Coronary artery (tissue), 2 donors: ENCODE measurements around the gene FAM171A2.
"Not testable (repeated sequence)": the region's sequence is repeated elsewhere in the genome, so short reads cannot be mapped to it uniquely, and the experiment has no call there.

Experiments used
- DNase-seq: peaks from one replicate; pipeline ENCODE4 v3.0.0-alpha.2; 2017; ENCODE audit warnings: low spot score
- H3K27ac ChIP-seq, 2 donors: fragments of 200-600 bp; sonication (generic); one replicate each; pipeline ENCODE4 v1.5.1; 2016 to 2019
- H3K4me3 ChIP-seq: fragments of 200-600 bp; sonication (generic); 2 replicates; pipeline ENCODE4 v1.5.1; 2016; ENCODE audit warnings: mild to moderate bottlenecking, moderate library complexity
- TF ChIP-seq, protein P1 (sequence below): fragments of 200-600 bp; sonication (generic); IDR thresholded peaks from one replicate; pipeline ENCODE4 v1.5.1; 2019; ENCODE audit warnings: antibody characterized with exemption

FAM171A2 gene

DNA sequence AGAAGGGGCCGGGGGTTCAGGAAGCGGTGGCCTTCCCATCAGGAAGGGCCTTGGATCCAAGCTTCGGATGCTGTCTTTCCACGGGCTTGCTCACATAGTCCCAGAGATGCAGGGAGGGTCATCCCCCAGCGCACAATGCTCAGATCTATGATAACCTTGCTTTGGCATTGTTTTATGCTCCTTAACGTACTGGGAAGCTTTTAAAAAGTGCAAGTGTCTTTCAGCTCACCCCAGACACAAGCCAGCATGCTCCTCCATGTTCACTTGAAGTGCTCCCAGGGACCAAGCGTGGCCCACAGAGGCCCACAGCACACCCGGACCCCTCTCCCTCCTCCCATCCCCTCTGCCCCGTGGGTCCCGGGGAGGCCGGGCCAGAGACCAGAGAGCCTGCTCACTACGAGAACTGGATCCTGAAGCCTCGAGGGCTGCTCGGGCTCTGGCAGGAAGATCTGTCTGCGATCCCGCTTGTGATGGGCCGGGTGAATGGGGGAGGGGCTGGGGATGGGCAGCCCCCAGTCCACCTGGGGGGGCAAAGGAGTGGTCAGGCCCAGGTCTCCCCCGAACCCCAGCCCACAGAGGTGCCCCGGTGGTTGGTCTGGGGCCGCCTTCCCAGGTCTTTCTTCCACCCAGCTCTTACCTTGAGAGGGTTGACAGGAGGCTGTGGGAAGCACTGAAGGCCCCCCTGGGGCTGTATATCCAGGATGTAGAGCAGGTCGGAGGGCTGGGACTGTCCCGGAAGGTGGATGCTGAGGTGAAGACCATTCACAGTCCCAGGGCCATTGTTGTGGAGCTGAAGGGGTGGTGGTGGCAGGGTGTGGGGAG, 11.8 kb upstream of the FAM171A2 start:
- no peak for DNase-seq
- Histone ChIP-seq H3K4me3 (no peak overlapping the region), H3K27ac (no peak overlapping the region)
- TF ChIP-seq, protein P1, sequence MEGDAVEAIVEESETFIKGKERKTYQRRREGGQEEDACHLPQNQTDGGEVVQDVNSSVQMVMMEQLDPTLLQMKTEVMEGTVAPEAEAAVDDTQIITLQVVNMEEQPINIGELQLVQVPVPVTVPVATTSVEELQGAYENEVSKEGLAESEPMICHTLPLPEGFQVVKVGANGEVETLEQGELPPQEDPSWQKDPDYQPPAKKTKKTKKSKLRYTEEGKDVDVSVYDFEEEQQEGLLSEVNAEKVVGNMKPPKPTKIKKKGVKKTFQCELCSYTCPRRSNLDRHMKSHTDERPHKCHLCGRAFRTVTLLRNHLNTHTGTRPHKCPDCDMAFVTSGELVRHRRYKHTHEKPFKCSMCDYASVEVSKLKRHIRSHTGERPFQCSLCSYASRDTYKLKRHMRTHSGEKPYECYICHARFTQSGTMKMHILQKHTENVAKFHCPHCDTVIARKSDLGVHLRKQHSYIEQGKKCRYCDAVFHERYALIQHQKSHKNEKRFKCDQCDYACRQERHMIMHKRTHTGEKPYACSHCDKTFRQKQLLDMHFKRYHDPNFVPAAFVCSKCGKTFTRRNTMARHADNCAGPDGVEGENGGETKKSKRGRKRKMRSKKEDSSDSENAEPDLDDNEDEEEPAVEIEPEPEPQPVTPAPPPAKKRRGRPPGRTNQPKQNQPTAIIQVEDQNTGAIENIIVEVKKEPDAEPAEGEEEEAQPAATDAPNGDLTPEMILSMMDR: no peak

GRCh38 chr17:44374306-44375195, 10.9 kb upstream of the FAM171A2 start:
- TF ChIP-seq, protein P1: no peak
- no peak overlapping the region for H3K4me3 ChIP-seq
- no peak for DNase-seq
- H3K27ac ChIP-seq: no peak overlapping the region

GRCh38 chr17:44372036-44372435, 8.4 kb upstream of the FAM171A2 start:
- TF ChIP-seq, protein P1: no peak
- Histone ChIP-seq H3K27ac (no peak overlapping the region), H3K4me3 (no peak overlapping the region)
- DNase-seq: no peak

GRCh38 chr17:44369414-44370023, 5.9 kb upstream of the FAM171A2 start:
- DNase-seq, H3K4me3 ChIP-seq, H3K27ac ChIP-seq: not testable (repeated sequence)

DNA sequence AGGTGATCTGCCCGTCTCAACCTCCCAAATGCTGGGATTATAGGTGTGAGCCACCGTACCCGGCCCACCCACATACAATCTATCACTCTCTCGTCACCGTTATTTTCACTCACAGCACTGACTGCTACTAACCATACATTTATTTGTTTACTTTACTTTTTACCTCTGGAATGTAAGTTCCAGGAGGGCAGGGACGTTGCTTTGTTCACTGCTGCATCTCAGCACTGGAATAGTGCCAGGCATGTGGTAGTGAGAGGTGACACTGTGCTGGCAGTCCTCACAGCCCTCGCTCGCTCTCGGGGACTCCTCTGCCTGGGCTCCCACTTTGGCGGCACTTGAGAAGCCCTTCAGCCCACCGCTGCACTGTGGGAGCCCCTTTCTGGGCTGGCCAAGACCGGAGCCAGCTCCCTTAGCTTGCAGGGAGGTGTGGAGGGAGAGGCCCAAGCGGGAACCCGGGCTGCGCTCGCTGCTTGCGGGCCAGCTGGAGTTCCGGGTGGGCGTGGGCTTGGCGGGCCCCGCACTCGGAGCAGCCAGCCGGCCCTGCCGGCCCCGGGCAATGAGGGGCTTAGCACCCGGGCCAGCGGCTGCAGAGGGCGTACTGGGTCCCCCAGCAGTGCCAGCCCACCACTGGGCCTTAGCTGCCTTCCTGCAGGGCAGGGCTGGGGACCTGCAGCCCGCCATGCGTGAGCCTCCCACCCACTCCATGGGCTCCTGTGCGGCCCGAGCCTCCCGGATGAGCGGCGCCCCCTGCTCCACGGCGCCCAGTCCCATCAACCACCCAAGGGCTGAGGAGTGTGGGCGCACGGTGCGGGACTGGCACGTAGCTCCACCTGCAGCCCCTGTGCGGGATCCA, 5.0 kb upstream of the FAM171A2 start:
- H3K27ac ChIP-seq, DNase-seq, H3K4me3 ChIP-seq: not testable (repeated sequence)

GRCh38 chr17:44367231-44367979, 3.8 kb upstream of the FAM171A2 start:
- TF ChIP-seq, protein P1: no peak
- DNase-seq: no peak
- no peak overlapping the region for H3K4me3 ChIP-seq
- H3K27ac ChIP-seq: no peak overlapping the region

DNA sequence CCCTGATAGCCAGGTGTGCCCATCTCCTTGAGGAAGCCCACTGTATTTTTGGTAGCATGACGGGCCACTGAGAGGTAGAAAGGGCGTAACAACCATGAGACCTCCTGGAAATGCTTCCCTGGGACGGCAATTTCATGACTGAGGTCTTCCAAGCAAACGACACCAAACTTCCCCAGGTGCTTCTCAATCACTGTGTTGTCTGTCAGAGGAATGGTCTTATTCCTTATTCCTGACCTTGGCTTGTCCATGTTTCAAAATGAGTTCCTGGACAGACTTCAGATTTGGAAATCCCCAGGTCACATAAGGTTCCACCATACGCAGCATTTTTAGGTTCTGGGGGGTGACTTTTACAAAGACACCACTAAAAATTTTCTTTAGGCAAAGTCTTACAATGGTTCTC, 1.4 kb upstream of the FAM171A2 start:
- not testable (repeated sequence) for H3K27ac ChIP-seq, H3K4me3 ChIP-seq, DNase-seq
